Measurements from ENCODE around the gene FHIT.
"Not testable (repeated sequence)": the region's sequence is repeated elsewhere in the genome, so short reads cannot be mapped to it uniquely, and the experiment has no call there.

Gene FHIT

DNA sequence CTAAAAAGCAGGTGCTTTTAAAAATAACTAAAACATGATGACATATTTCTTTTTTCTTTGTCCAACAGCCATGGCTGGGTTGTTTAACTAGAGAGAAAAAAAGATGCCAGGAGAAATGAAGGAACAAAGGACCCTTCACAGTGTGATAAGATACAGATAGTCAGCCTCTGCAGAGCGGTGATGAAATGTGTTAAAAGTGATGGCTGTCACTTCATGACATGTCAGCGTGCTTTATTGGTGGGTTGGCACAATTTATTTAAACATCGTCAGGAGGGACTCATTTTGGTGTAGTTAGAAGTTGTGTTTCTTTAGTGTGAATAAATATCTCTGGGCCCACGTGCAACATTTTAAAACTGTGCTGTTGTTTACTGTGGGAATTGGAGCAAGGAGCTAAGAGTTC, 1314.1 kb downstream of the FHIT start:
- H3K9ac ChIP-seq (ENCODE audit: low read length) = no peak overlapping the region
- no peaks in the 10 kb centered on the region for H3K4me1 ChIP-seq (ENCODE audit: control insufficient read depth, insufficient read depth, low read length)
- no peaks in the 10 kb centered on the region for H3K9me3 ChIP-seq (ENCODE audit: control insufficient read depth, low read length)
- DNase-seq (ENCODE audit: low read depth) = no peak
- H3K4me3 ChIP-seq (ENCODE audit: low read length) = no peak overlapping the region
- no peaks in the 10 kb centered on the region for H3K36me3 ChIP-seq (ENCODE audit: control insufficient read depth, insufficient read depth, low read length, severe bottlenecking)
- H3K27me3 ChIP-seq (replicated peaks; ENCODE audit: control insufficient read depth, insufficient read depth, low read length) = no peaks in the 10 kb centered on the region

DNA sequence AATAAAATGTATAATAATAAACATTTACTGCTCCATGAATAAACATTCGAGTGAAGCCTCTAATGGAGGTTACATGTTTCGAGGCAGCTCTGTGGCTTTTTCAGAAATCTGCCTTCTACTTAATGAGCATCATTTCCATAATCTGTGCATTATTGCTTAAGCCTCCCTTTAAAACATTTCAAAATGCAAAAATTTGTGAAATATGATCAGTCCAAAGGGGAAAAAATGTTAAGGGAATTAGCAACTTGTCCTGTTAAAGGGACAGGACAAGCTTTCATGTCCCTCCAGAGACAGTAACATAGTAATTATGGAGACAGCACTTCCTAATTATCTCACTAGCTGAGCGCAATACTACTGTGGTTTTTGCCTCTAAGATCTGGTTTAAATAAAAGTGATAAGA, 1314.8 kb downstream of the FHIT start:
- no peak for DNase-seq (ENCODE audit: low read depth)
- H3K9ac ChIP-seq (ENCODE audit: low read length) = no peak overlapping the region

DNA sequence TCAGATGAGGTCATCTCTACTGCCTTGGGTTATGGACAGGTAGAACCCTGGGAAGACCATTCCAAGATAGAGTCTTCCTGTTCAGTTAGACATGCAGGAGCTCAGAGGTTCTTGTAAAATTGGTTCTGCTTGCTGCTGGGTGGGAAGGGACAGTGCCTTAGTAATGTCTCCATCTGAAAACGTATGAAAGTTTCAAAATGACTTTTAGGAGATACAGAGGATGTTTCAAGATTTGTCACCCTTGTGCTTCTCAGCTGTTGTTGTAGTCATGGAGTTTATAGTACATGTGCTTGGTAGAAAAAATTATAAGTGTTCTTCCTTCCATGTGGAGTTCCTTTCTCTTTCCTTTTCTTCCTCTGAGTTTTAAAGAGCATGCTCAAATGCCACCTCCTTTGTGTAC, 1316.2 kb downstream of the FHIT start:
- Histone ChIP-seq H3K4me1 (ENCODE audit: control insufficient read depth, insufficient read depth, low read length) (no peaks in the 10 kb centered on the region), H3K27me3 (replicated peaks; ENCODE audit: control insufficient read depth, insufficient read depth, low read length) (no peaks in the 10 kb centered on the region), H3K4me3 (ENCODE audit: low read length) (no peak overlapping the region), H3K9me3 (ENCODE audit: control insufficient read depth, low read length) (no peaks in the 10 kb centered on the region), H3K36me3 (ENCODE audit: control insufficient read depth, insufficient read depth, low read length, severe bottlenecking) (no peaks in the 10 kb centered on the region), H3K9ac (ENCODE audit: low read length) (no peak overlapping the region)
- no peak for DNase-seq (ENCODE audit: low read depth)

More for the DNA sequence above, 1314.8 kb downstream of the FHIT start:
- Histone ChIP-seq H3K9me3 (ENCODE audit: control insufficient read depth, low read length) (no peaks in the 10 kb centered on the region), H3K36me3 (ENCODE audit: control insufficient read depth, insufficient read depth, low read length, severe bottlenecking) (no peaks in the 10 kb centered on the region), H3K4me1 (ENCODE audit: control insufficient read depth, insufficient read depth, low read length) (no peaks in the 10 kb centered on the region), H3K4me3 (ENCODE audit: low read length) (no peak overlapping the region), H3K27me3 (replicated peaks; ENCODE audit: control insufficient read depth, insufficient read depth, low read length) (no peaks in the 10 kb centered on the region)

DNA sequence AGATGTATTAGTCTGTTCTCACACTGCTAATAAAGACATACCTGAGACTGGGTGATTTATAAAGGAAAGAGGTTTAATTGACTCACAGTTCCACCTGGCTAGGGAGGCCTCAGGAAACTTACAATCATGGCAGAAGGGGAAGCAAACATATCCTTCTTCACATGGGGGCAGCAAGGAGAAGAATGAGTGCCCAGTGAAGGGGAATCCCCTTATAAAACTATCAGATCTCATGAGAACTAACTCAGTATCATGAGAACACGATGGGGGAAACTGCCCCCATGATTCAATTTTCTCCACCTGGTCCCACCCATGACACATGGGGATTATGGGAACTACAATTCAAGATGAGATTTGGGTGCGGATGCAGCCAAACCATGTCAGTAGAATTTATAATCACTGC, 1316.7 kb downstream of the FHIT start:
- not testable (repeated sequence) for H3K36me3 ChIP-seq (ENCODE audit: control insufficient read depth, insufficient read depth, low read length, severe bottlenecking); H3K4me3 ChIP-seq (ENCODE audit: low read length); H3K27me3 ChIP-seq (replicated peaks; ENCODE audit: control insufficient read depth, insufficient read depth, low read length); H3K4me1 ChIP-seq (ENCODE audit: control insufficient read depth, insufficient read depth, low read length); H3K9me3 ChIP-seq (ENCODE audit: control insufficient read depth, low read length); H3K9ac ChIP-seq (ENCODE audit: low read length); DNase-seq (ENCODE audit: low read depth)

DNA sequence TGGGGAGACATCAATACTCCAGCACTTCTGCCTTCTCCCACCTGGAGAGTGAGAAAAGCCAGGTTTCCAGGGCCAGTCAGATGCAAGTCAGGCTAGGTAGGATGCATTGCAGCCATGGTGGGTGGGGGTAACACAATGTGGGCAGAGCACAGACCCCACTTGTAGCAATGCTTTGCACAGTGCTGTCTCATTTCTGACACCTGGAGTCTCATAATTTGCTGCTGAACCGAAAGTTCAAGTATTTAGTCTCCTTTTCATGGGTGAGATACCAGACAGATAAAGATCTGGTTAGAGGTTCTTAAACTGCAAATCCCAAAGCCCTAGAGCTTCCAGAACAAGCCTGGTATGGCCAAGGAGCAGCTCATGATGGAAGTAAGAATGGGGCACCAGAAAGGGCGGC, 1321.1 kb downstream of the FHIT start:
- no peak overlapping the region for H3K4me3 ChIP-seq (ENCODE audit: low read length)
- no peaks in the 10 kb centered on the region for H3K36me3 ChIP-seq (ENCODE audit: control insufficient read depth, insufficient read depth, low read length, severe bottlenecking)
- no peak for DNase-seq (ENCODE audit: low read depth)
- H3K9ac ChIP-seq (ENCODE audit: low read length) = no peak overlapping the region
- H3K27me3 ChIP-seq (replicated peaks; ENCODE audit: control insufficient read depth, insufficient read depth, low read length) = no peaks in the 10 kb centered on the region
- no peaks in the 10 kb centered on the region for H3K4me1 ChIP-seq (ENCODE audit: control insufficient read depth, insufficient read depth, low read length)
- no peaks in the 10 kb centered on the region for H3K9me3 ChIP-seq (ENCODE audit: control insufficient read depth, low read length)

DNA sequence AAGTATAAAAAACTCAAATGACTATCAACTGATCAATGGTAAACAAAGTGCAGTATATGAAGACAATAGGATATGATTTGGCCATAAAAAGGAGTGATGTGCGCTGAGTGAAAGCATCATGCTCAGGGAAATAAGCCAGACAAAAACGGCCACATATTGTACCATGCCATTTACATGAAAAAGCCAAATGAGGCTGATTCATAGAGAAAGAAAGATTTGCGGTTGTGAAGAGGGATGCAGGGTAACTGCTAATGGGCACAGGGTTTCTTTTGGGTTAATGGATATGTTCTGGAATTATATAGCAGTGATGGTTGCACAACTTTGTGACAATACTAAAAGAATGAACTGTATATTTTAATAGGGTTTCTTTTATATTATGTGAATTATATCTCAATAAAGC, 1324.2 kb downstream of the FHIT start:
- no peak for DNase-seq (ENCODE audit: low read depth)
- no peaks in the 10 kb centered on the region for H3K4me1 ChIP-seq (ENCODE audit: control insufficient read depth, insufficient read depth, low read length)
- H3K4me3 ChIP-seq (ENCODE audit: low read length) = no peak overlapping the region
- H3K36me3 ChIP-seq (ENCODE audit: control insufficient read depth, insufficient read depth, low read length, severe bottlenecking) = no peaks in the 10 kb centered on the region
- H3K9me3 ChIP-seq (ENCODE audit: control insufficient read depth, low read length) = no peaks in the 10 kb centered on the region
- H3K9ac ChIP-seq (ENCODE audit: low read length) = no peak overlapping the region
- no peaks in the 10 kb centered on the region for H3K27me3 ChIP-seq (replicated peaks; ENCODE audit: control insufficient read depth, insufficient read depth, low read length)

DNA sequence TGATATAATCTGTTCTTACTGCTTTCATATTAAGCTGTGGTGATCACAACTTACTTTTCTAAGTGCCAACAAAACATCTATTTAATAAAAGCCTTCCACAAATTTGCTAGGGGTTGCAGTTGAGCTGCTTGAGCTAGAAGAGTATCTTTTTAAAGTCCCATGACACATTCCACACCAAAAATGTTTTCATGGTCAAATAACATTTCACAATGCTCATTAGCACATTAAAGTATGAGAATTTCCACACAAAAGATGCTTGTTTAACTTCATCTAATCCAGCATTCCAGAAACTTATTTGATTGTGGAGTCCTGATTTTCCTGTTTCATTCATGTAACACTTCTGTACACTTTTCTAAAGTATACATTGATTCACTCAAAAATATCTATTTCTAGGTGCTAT, 1325.3 kb downstream of the FHIT start:
- Histone ChIP-seq H3K4me1 (ENCODE audit: control insufficient read depth, insufficient read depth, low read length) (no peaks in the 10 kb centered on the region), H3K9ac (ENCODE audit: low read length) (no peak overlapping the region), H3K4me3 (ENCODE audit: low read length) (no peak overlapping the region), H3K9me3 (ENCODE audit: control insufficient read depth, low read length) (no peaks in the 10 kb centered on the region), H3K27me3 (replicated peaks; ENCODE audit: control insufficient read depth, insufficient read depth, low read length) (no peaks in the 10 kb centered on the region), H3K36me3 (ENCODE audit: control insufficient read depth, insufficient read depth, low read length, severe bottlenecking) (no peaks in the 10 kb centered on the region)
- DNase-seq (ENCODE audit: low read depth) = no peak

DNA sequence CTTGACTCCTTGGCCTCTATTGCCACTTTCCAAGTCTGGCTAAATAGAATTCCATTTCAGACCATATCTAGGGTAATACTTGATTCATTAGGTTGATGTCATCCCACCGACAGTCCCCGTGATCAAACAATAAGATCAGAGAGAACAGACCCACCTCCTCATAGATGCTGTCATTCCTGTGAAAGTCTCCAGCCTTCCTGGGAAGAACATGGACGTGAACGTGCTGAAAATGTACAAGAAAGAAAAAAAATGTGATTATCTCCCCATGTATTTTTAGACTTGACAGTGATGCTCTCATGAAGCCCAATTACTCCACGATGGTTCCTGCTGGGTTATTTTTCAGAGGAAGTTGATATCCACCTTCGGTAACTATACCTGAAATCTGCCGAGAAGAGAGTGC, 1329.1 kb downstream of the FHIT start:
- no peak overlapping the region for H3K9ac ChIP-seq (ENCODE audit: low read length)
- H3K4me3 ChIP-seq (ENCODE audit: low read length) = no peak overlapping the region
- DNase-seq (ENCODE audit: low read depth) = no peak
- no peaks in the 10 kb centered on the region for H3K36me3 ChIP-seq (ENCODE audit: control insufficient read depth, insufficient read depth, low read length, severe bottlenecking)
- H3K27me3 ChIP-seq (replicated peaks; ENCODE audit: control insufficient read depth, insufficient read depth, low read length) = no peaks in the 10 kb centered on the region
- H3K9me3 ChIP-seq (ENCODE audit: control insufficient read depth, low read length) = no peaks in the 10 kb centered on the region
- H3K4me1 ChIP-seq (ENCODE audit: control insufficient read depth, insufficient read depth, low read length) = no peaks in the 10 kb centered on the region

DNA sequence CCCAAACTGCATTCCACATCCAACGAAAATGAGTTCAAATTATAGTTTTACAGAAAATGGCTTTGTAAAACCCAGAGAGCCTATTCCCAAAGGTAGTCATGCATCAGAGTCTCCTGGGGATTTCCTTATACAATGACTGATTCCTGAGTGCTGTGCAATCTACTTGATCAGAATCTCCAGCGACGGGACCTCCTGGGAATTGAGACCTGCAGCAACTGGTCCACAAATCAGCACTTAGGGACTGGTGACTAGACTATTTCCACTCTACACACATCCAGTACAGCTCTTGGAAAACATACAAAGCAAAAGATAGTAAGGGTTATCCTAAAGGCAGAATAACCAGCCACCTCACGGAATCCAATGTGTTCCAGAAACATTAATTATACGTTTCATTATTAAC, 1330.4 kb downstream of the FHIT start:
- H3K4me1 ChIP-seq (ENCODE audit: control insufficient read depth, insufficient read depth, low read length) = no peaks in the 10 kb centered on the region
- DNase-seq (ENCODE audit: low read depth) = no peak

DNA sequence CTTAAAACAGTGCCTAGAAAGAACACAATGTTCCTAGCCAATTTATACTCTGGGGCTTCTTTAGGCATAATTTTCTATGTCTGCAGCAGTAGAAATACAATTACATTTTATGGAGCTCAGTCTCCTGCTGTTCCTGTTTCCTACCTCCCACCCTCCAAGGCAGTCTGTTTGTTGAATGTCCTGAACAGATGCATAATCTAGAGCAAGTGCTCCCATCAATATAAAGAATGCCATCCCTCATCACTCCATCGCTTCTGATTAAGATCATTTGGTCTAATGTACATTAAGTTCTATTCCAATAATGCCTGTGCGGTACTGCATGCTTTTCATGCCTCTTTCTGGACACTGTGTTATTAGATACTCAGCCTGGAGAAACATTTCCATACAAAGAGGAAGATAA, 1331.7 kb downstream of the FHIT start:
- no peak overlapping the region for H3K9ac ChIP-seq (ENCODE audit: low read length)
- no peaks in the 10 kb centered on the region for H3K9me3 ChIP-seq (ENCODE audit: control insufficient read depth, low read length)
- no peak overlapping the region for H3K4me3 ChIP-seq (ENCODE audit: low read length)
- DNase-seq (ENCODE audit: low read depth) = no peak
- no peaks in the 10 kb centered on the region for H3K27me3 ChIP-seq (replicated peaks; ENCODE audit: control insufficient read depth, insufficient read depth, low read length)
- no peaks in the 10 kb centered on the region for H3K4me1 ChIP-seq (ENCODE audit: control insufficient read depth, insufficient read depth, low read length)
- H3K36me3 ChIP-seq (ENCODE audit: control insufficient read depth, insufficient read depth, low read length, severe bottlenecking) = no peaks in the 10 kb centered on the region

More for the DNA sequence above, 1330.4 kb downstream of the FHIT start:
- Histone ChIP-seq H3K27me3 (replicated peaks; ENCODE audit: control insufficient read depth, insufficient read depth, low read length) (no peaks in the 10 kb centered on the region), H3K9me3 (ENCODE audit: control insufficient read depth, low read length) (no peaks in the 10 kb centered on the region), H3K4me3 (ENCODE audit: low read length) (no peak overlapping the region), H3K9ac (ENCODE audit: low read length) (no peak overlapping the region), H3K36me3 (ENCODE audit: control insufficient read depth, insufficient read depth, low read length, severe bottlenecking) (no peaks in the 10 kb centered on the region)

DNA sequence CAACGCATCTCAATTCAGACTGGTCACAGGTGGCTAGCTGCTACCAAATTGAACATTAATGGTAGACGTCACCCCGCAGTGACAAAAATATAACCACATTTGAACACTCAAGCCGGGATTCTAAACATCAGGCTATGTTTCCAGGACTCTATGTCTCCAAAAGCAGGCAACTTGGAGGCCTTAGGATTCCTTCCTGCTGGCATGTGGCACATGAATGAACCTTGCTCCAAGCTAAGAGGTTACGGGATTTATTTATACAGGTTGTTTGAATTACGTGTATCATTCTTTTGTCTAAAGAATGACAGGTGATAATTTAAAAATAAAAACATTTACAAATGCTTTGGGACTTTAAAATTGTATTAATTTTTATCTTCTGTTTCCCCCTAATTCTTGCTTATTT, 1337.0 kb downstream of the FHIT start:
- no peaks in the 10 kb centered on the region for H3K4me1 ChIP-seq (ENCODE audit: control insufficient read depth, insufficient read depth, low read length)
- no peak overlapping the region for H3K4me3 ChIP-seq (ENCODE audit: low read length)
- no peaks in the 10 kb centered on the region for H3K9me3 ChIP-seq (ENCODE audit: control insufficient read depth, low read length)
- no peaks in the 10 kb centered on the region for H3K36me3 ChIP-seq (ENCODE audit: control insufficient read depth, insufficient read depth, low read length, severe bottlenecking)
- H3K9ac ChIP-seq (ENCODE audit: low read length) = no peak overlapping the region
- H3K27me3 ChIP-seq (replicated peaks; ENCODE audit: control insufficient read depth, insufficient read depth, low read length) = no peaks in the 10 kb centered on the region
- DNase-seq (ENCODE audit: low read depth) = no peak

DNA sequence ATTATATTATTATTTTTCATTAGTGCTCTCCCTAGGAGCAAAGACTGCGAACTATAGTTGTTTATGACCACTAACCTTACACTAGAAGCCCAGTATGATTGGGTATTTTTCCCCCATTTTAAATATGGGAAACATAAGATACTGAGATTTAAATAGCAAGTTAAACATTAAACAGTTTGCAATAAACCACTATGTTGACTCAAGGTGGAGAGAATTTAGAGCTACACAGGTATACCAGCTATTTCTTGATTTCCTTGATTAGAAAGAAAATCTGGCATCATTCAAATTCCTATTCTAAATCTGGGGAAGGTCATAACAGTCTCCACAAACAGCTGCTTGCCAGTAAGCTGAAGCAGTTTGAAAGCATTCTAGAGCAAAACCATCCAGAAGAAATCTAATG, 1337.6 kb downstream of the FHIT start:
- H3K27me3 ChIP-seq (replicated peaks; ENCODE audit: control insufficient read depth, insufficient read depth, low read length) = no peaks in the 10 kb centered on the region

More for the DNA sequence above, 1337.6 kb downstream of the FHIT start:
- Histone ChIP-seq H3K36me3 (ENCODE audit: control insufficient read depth, insufficient read depth, low read length, severe bottlenecking) (no peaks in the 10 kb centered on the region), H3K4me1 (ENCODE audit: control insufficient read depth, insufficient read depth, low read length) (no peaks in the 10 kb centered on the region), H3K4me3 (ENCODE audit: low read length) (no peak overlapping the region), H3K9ac (ENCODE audit: low read length) (no peak overlapping the region), H3K9me3 (ENCODE audit: control insufficient read depth, low read length) (no peaks in the 10 kb centered on the region)
- DNase-seq (ENCODE audit: low read depth) = no peak
